Right ventricle myocardium inferior (tissue), 1 donor: Measurements from ENCODE around the gene CIAO3. TPM values are rescaled to one million over a fixed set of nuclear protein-coding genes. Genes with fewer than 3 reads are reported as not detected.

Source experiments
- ATAC-seq: fragments of 200-7000 bp; cut with Tn5 transposase; one replicate; pipeline ENCODE4 v1.9.1; 2020; ENCODE audit warnings: mild to moderate bottlenecking, moderate library complexity
- DNase-seq: peaks from one replicate; pipeline ENCODE4 v3.0.0; 2021; ENCODE audit errors: missing footprints
- intact Hi-C: fragments of 100-400 bp; cut with DNase I; formaldehyde crosslinking; loops from one replicate; pipeline ENCODE4 v1.11.0; 2022
- long read RNA-seq: library from polyadenylated mRNA; unstranded; transcript quantifications from one replicate; pipeline ENCODE4 v2.0.0, GENCODE V29; 2021
- total RNA-seq: library from RNA; stranded (reverse); fragmentation: NEBNext Ultra II Directional; extraction: Animal tissue kit (Norgen Biotek cat#: 25700); gene quantifications from one replicate; pipeline ENCODE4 v1.2.1, GENCODE V29; 2021
- donor health status: DM: no; HTN: yes; CAD: no; lungs with severe emphysema.

Gene CIAO3
- total RNA-seq, result 32.2 TPM
- long read RNA-seq, transcript CIAO3-201 (11 exons, 2,112 nt), result major isoform, 38 of 46 reads
- long read RNA-seq, partial matches to known transcripts, result 0 of 46 reads
- long read RNA-seq, other reads (novel, unspliced or antisense), result 7 of 46 reads

DNA sequence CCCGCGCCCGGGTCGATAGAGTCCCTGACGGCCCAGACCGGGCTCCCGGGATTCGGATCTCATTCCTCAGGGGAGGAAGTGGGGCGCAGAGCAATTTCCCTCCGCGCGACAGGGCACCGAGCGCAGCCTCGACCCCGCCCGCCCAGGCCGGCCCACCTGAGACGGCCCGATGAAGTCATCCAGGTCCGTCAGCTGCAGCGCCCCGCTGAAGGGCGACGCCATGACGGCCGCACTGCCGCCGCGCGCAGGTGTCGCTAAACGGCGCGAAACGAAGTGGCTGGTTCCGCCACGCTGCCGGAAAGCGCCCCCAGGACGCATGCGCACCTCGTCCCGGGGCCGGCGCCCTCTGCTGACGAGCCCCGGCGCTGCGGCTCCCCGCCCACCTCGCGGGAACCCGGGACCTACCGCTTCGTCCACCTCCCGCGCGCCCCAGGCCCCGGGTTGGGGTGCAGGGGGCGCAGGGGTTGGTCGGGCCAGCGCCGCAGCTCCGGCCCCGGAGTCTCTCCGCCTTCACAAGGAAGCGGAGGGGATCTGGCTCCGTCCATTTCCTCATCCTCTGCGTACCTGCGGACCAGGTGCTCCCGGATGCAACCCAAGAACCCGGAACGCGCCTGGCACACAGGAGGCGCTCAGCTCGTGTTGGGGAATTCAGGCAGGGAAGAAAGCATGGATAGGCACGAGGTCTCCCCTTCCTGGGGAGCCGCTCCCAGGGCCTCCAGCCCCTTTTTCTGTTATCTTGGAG, at the start of gene CIAO3:
TSS of gene CIAO3 (minus strand) at position 234 of the 742 bp plus-strand sequence. CDS start at position 222, 12 bp downstream.
- ATAC-seq (peak; percentile 91), DNase-seq (peak; percentile 95)
- intact Hi-C loops, result loop anchor here (2.0 kb wide), 1 partner anchor 26 kb away; the partner anchor contains the start of gene METRN

- no peak for ATAC-seq
- DNase-seq, result no peak
- intact Hi-C loops, result no loop called here
Observed at GRCh38 chr16:790086-790485, 49.3 kb upstream of the CIAO3 start.

DNA sequence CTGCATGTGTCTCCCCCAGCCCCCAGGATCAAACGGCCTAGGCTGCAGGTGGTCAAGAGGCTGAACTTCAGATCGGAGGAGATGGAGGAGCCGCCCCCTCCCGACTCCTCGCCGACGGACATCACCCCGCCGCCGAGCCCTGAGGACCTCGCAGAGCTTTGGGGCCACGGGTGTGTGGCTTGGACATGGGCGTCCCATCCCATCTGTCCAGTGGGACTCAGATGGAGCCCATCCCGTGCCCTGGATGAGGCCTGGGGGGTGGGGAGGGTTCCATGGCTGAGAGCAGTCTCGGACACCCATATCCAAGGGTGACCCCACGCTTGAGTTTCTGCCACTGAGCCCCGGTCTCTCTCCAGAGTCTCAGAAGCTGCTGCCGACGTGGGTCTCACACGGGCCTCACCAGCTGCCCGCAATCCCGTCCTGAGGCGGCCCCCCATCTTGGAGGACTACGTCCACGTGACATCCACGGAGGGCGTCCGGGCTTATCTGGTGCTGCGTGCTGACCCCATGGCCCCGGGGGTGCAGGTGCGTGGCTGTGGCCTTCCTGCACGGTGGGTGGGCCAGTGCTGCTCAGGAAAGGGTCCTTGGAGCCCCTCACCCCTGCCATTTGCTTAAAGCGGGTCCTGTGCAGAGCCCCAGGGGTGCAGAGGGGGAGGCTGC, 48.5 kb upstream of the CIAO3 start:
- intact Hi-C loops, result no loop called here
- DNase-seq, result no peak
- ATAC-seq, result no peak

DNA sequence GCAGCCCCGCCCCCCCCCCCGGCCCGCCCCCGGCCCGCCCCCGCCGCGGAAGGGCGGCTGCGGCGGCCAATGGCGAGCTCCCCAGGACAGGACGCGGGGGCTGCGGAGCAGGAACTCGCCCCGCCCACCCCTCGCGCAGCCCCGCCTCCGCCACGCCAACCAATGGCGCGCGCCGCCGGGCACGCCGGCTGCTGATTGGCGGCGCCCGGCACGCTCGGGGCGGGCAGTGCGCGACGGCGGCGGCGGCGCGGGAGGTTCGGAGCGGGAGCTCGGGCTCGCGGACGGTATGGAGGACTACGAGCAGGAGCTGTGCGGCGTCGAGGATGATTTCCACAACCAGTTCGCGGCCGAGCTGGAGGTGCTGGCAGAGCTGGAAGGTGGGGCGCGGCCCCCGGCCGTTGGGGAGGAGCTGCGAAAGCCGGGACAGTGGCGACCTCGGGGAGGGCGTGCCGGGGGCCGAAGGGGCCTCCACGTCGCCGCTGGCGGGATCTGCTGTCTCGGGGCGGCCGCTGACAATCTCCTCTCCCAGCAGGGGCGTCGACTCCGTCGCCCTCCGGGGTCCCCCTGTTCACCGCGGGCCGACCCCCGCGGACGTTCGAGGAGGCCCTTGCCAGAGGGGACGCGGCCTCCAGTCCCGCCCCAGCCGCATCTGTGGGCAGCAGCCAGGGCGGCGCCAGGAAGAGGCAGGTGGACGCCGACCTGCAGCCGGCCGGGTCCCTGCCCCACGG, 47.8 kb upstream of the CIAO3 start, which contains the start of gene CHTF18:
TSS of gene CHTF18 (plus strand) at position 222 of the 728 bp plus-strand sequence. CDS start at position 287, 65 bp downstream.
- intact Hi-C loops, result no loop called here
- peak; percentile 95 for DNase-seq
- ATAC-seq, result peak; percentile 94

GRCh38 chr16:787978-788398, 47.2 kb upstream of the CIAO3 start, which contains the start of gene RPUSD1:
RPUSD1 (minus strand) TSS chr16:788381; CDS start chr16:787737, 644 bp downstream.
- DNase-seq (no peak), ATAC-seq (peak; percentile 0)
- intact Hi-C loops, result no loop called here

DNA sequence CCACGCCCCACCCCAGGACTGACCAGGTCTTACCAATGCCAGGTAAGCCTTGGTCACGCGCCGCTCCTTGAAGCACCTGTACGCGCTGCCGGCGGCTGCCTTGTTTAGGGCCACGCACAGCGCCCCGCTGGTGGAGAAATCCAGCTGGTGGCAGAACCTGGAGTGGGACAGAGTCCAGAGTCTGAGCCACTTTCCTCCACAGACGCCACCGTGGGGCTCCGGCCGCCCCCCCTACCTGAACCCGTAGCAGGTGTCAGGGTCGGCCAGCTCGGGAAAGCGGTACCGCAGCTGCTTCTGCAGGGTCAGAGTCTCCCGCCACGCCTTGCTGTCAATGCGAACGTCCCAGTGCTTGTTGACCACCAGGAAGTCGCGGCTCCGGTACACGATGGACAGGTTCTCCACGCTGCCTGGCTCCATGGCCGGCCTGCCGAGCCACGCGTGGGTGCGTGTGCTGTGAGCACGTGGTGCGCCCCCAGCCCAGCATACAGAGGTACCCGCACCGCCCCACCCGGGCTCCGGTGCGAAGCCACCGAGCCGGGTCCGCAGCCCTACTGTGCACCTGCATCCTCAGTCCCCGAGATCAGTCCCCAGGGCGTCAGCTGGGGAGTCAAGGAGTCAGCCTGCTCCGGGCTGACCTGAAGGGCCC, 46.6 kb upstream of the CIAO3 start:
- no peak for ATAC-seq
- intact Hi-C loops, result no loop called here
- no peak for DNase-seq

GRCh38 chr16:785563-786535, 45.1 kb upstream of the CIAO3 start:
- intact Hi-C loops, result loop anchor here (2.0 kb wide), 1 partner anchor 75 kb away; no protein-coding TSS in a partner anchor
- ATAC-seq, result no peak
- DNase-seq, result peak; percentile 90

GRCh38 chr16:784431-784830, 43.6 kb upstream of the CIAO3 start:
- DNase-seq, result no peak
- intact Hi-C loops, result loop anchor here (2.0 kb wide), 1 partner anchor 74 kb away; no protein-coding TSS in a partner anchor

GRCh38 chr16:783404-784161, 42.8 kb upstream of the CIAO3 start:
- DNase-seq, result no peak
- ATAC-seq, result no peak
- intact Hi-C loops, result loop anchor here (2.0 kb wide), 1 partner anchor 73 kb away; no protein-coding TSS in a partner anchor

More at GRCh38 chr16:784431-784830, 43.6 kb upstream of the CIAO3 start:
- no peak for ATAC-seq

DNA sequence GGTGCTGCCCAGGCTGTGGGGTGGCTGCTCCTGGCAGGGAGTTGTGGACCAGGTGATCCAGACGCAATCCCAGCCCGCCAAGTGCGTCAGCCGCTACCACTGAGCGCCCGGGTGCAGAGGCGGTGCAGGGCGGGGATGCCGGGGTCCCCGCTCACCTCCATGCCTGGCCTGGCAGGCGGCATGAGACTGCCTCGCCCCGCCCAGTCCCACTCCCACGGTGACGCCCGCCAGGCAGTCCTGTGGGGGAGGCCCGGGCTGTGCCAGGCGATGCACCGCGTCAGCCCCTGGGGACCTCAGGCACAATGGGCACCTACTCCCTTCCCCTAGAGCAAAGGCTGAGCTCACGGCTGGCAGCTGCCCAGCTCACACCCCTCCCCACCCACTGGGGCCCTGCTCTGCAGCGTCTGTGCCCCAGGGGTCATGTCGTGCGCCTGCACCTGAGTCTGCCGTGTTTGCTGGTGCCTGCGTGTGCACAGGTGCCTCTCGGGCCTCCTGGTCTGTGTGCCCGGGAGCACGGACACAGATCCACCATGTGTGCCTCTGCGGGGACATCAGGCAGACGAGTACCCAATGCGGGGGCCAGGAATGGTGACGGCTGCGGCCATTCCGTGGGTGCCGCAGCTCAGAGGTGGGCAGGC, 42.1 kb upstream of the CIAO3 start:
- DNase-seq (no peak), ATAC-seq (no peak)
- intact Hi-C loops, result no loop called here

- ATAC-seq, result no peak
- DNase-seq, result no peak
- intact Hi-C loops, result no loop called here
Observed at GRCh38 chr16:782258-782657, 41.5 kb upstream of the CIAO3 start.

- intact Hi-C loops, result no loop called here
- ATAC-seq, result no peak
- DNase-seq, result no peak
Observed at GRCh38 chr16:781346-782010, 40.7 kb upstream of the CIAO3 start.

DNA sequence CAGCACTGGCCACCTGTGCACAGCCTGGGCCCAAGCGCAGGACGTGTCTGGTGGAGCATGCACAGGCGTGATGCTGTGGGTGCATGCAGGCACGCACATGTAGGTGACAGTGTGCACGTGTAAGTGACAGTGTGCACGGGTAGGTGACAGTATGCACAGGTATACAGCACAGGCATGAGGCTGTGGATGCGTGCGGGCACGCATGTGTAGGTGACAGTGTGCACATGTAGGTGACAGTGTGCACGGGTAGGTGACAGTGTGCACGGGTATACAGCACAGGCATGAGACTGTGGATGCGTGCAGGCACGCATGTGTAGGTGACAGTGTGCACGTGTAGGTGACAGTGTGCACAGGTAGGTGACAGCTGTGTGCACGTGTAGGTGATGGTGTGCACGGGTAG, 39.5 kb upstream of the CIAO3 start:
- ATAC-seq (no peak), DNase-seq (no peak)
- intact Hi-C loops, result no loop called here

DNA sequence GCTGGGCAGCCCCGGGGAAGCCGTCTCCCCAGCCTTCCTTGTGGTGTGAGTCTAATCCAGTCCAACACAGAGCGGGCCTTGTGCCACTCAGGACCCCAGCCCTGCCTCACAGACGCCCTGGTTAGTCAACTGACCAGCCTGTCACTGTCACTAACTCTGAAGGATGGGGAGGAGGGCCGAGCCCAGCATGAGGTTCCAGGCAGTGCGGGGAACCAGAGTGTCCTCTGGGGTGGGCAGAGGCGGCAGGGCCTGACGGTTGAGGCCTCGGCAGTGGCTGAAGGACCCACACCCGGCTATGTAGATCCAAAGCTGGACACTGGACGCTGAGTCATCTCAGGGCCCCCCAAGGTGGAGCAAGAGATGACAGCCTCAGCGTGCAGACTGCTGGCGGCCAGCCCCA, 38.8 kb upstream of the CIAO3 start:
- intact Hi-C loops, result no loop called here
- DNase-seq (no peak), ATAC-seq (no peak)

DNA sequence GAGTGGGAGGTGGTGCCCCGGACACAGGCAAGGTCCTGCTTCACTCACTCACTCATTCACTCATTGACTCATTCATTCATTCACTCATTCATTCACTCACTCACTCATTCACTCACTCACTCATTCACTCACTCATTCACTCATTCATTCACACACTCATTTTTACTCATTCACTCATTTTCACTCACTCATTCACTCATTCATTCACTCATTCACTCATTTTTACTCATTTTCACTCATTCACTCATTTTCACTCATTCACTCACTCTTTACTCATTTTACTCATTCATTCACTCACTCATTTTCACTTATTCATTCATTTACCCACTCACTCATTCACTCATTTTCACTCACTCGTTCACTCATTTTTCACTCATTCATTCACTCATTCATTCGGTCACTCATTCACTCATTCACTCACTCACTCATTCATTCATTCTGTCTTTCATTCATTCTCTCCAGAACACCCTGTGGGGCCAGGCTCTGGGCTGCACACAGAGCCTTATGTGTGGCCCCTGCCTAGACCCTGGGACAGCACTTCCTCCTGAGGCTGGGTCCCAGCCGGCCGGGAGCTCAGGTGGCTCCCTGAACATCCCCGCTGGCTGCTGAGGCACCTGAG, 38.2 kb upstream of the CIAO3 start:
- intact Hi-C loops, result no loop called here
- DNase-seq (no peak), ATAC-seq (no peak)
